Measurements from ENCODE around the gene KRT15. TPM values are rescaled to one million over a fixed set of nuclear protein-coding genes. Genes with fewer than 3 reads are reported as not detected.

KRT15 gene
- total and polyA plus RNA-seq, 2 of the 8 experiments (the other 6 are each of a cell fraction or from before 2014, with no cell fraction given): 0.11 to 0.13 TPM

Small RNAs within 50 kb of the gene (microRNA-seq; reads per million reads assigned to microRNA genes)
- gene MIR6510 (ENCODE audit: borderline microRNAs expressed in 2 of 2, borderline number of aligned reads in 2 of 2, borderline replicate concordance in 1 of 2): 0 reads per million in 2 experiments

Small RNAs within 50 kb of the gene (small RNA-seq; reads per million reads assigned to genes)
- gene RNU2-32P (ENCODE audit: insufficient read depth): not detected

Other genes starting within 250 kb of the KRT15 start
- not detected in 2 replicates for gene KRTAP9-7, start 243.2 kb downstream of the KRT15 start, total RNA-seq (2021; fragmentation: NEBNext Ultra II Directional; extraction: Animal tissue kit (Norgen Biotek cat#: 25700))
- not detected in 2 replicates for gene KRTAP9-7, start 243.2 kb downstream of the KRT15 start, polyA plus RNA-seq (2011; rRNA removed)
- not detected in 2 replicates for gene KRTAP29-1, start 216.0 kb downstream of the KRT15 start, total RNA-seq (2021; fragmentation: NEBNext Ultra II Directional; extraction: Animal tissue kit (Norgen Biotek cat#: 25700))
- gene KRTAP29-1, start 216.0 kb downstream of the KRT15 start, polyA plus RNA-seq (2011; rRNA removed): not detected in 2 replicates
- not detected in 2 replicates for gene KRTAP16-1, start 209.6 kb downstream of the KRT15 start, total RNA-seq (2021; fragmentation: NEBNext Ultra II Directional; extraction: Animal tissue kit (Norgen Biotek cat#: 25700))
- not detected in 2 replicates for gene KRTAP16-1, start 209.6 kb downstream of the KRT15 start, polyA plus RNA-seq (2011; rRNA removed)
- not detected in 2 replicates for gene KRTAP17-1, start 203.2 kb downstream of the KRT15 start, total RNA-seq (2021; fragmentation: NEBNext Ultra II Directional; extraction: Animal tissue kit (Norgen Biotek cat#: 25700))
- gene KRTAP17-1, start 203.2 kb downstream of the KRT15 start, polyA plus RNA-seq (2011; rRNA removed): not detected in 2 replicates
- not detected in 2 replicates for gene KRT33A, start 168.1 kb downstream of the KRT15 start, total RNA-seq (2021; fragmentation: NEBNext Ultra II Directional; extraction: Animal tissue kit (Norgen Biotek cat#: 25700))
- not detected in 2 replicates for gene KRT33A, start 168.1 kb downstream of the KRT15 start, polyA plus RNA-seq (2011; rRNA removed)
- not detected in 2 replicates for gene KRT33B, start 149.1 kb downstream of the KRT15 start, total RNA-seq (2021; fragmentation: NEBNext Ultra II Directional; extraction: Animal tissue kit (Norgen Biotek cat#: 25700))
- not detected in 2 replicates for gene KRT33B, start 149.1 kb downstream of the KRT15 start, polyA plus RNA-seq (2011; rRNA removed)
- not detected in 2 replicates for gene KRT34, start 136.6 kb downstream of the KRT15 start, total RNA-seq (2021; fragmentation: NEBNext Ultra II Directional; extraction: Animal tissue kit (Norgen Biotek cat#: 25700))
- not detected in 2 replicates for gene KRT34, start 136.6 kb downstream of the KRT15 start, polyA plus RNA-seq (2011; rRNA removed)
- gene KRT31, start 121.3 kb downstream of the KRT15 start, total RNA-seq (2021; fragmentation: NEBNext Ultra II Directional; extraction: Animal tissue kit (Norgen Biotek cat#: 25700)): not detected in 2 replicates
- gene KRT31, start 121.3 kb downstream of the KRT15 start, polyA plus RNA-seq (2011; rRNA removed): not detected in 2 replicates
- gene KRT37, start 94.3 kb downstream of the KRT15 start, total RNA-seq (2021; fragmentation: NEBNext Ultra II Directional; extraction: Animal tissue kit (Norgen Biotek cat#: 25700)): not detected in 2 replicates
- gene KRT37, start 94.3 kb downstream of the KRT15 start, polyA plus RNA-seq (2011; rRNA removed): not detected in 2 replicates
- not detected in 2 replicates for gene KRT38, start 77.9 kb downstream of the KRT15 start, total RNA-seq (2021; fragmentation: NEBNext Ultra II Directional; extraction: Animal tissue kit (Norgen Biotek cat#: 25700))
- not detected in 2 replicates for gene KRT38, start 77.9 kb downstream of the KRT15 start, polyA plus RNA-seq (2011; rRNA removed)
- not detected in 2 replicates for gene KRT32, start 51.5 kb downstream of the KRT15 start, total RNA-seq (2021; fragmentation: NEBNext Ultra II Directional; extraction: Animal tissue kit (Norgen Biotek cat#: 25700))
- gene KRT32, start 51.5 kb downstream of the KRT15 start, polyA plus RNA-seq (2011; rRNA removed): not detected in 2 replicates
- not detected in 2 replicates for gene KRT35, start 37.7 kb downstream of the KRT15 start, total RNA-seq (2021; fragmentation: NEBNext Ultra II Directional; extraction: Animal tissue kit (Norgen Biotek cat#: 25700))
- gene KRT35, start 37.7 kb downstream of the KRT15 start, polyA plus RNA-seq (2011; rRNA removed): not detected in 2 replicates
- gene KRT36, start 29.0 kb downstream of the KRT15 start, total RNA-seq (2021; fragmentation: NEBNext Ultra II Directional; extraction: Animal tissue kit (Norgen Biotek cat#: 25700)): not detected in 2 replicates
- gene KRT36, start 29.0 kb downstream of the KRT15 start, polyA plus RNA-seq (2011; rRNA removed): not detected in 2 replicates
- gene KRT13, start 13.3 kb downstream of the KRT15 start, total RNA-seq (2021; fragmentation: NEBNext Ultra II Directional; extraction: Animal tissue kit (Norgen Biotek cat#: 25700)): not detected in 2 replicates
- 0.09 and 0.17 TPM in 2 replicates for gene KRT13, start 13.3 kb downstream of the KRT15 start, polyA plus RNA-seq (2011; rRNA removed)
- gene KRT19, start 9.4 kb upstream of the KRT15 start, total RNA-seq (2021; fragmentation: NEBNext Ultra II Directional; extraction: Animal tissue kit (Norgen Biotek cat#: 25700)): 122 and 137 TPM in 2 replicates
- 120 and 192 TPM in 2 replicates for gene KRT19, start 9.4 kb upstream of the KRT15 start, polyA plus RNA-seq (2011; rRNA removed)
- not detected in 2 replicates for gene KRT9, start 53.2 kb upstream of the KRT15 start, total RNA-seq (2021; fragmentation: NEBNext Ultra II Directional; extraction: Animal tissue kit (Norgen Biotek cat#: 25700))
- gene KRT9, start 53.2 kb upstream of the KRT15 start, polyA plus RNA-seq (2011; rRNA removed): not detected in 2 replicates
- not detected in 2 replicates for gene KRT14, start 68.0 kb upstream of the KRT15 start, total RNA-seq (2021; fragmentation: NEBNext Ultra II Directional; extraction: Animal tissue kit (Norgen Biotek cat#: 25700))
- 0.13 and 0.35 TPM in 2 replicates for gene KRT14, start 68.0 kb upstream of the KRT15 start, polyA plus RNA-seq (2011; rRNA removed)
- not detected in 2 replicates for gene KRT16, start 93.9 kb upstream of the KRT15 start, total RNA-seq (2021; fragmentation: NEBNext Ultra II Directional; extraction: Animal tissue kit (Norgen Biotek cat#: 25700))
- gene KRT16, start 93.9 kb upstream of the KRT15 start, polyA plus RNA-seq (2011; rRNA removed): not detected in 2 replicates
- gene KRT17, start 105.7 kb upstream of the KRT15 start, total RNA-seq (2021; fragmentation: NEBNext Ultra II Directional; extraction: Animal tissue kit (Norgen Biotek cat#: 25700)): 0.36 and 0.50 TPM in 2 replicates
- 0.95 and 0.96 TPM in 2 replicates for gene KRT17, start 105.7 kb upstream of the KRT15 start, polyA plus RNA-seq (2011; rRNA removed)
- gene EIF1, start 170.0 kb upstream of the KRT15 start, total RNA-seq (2021; fragmentation: NEBNext Ultra II Directional; extraction: Animal tissue kit (Norgen Biotek cat#: 25700)): 528 and 539 TPM in 2 replicates
- gene EIF1, start 170.0 kb upstream of the KRT15 start, polyA plus RNA-seq (2011; rRNA removed): 89.3 and 175 TPM in 2 replicates
- gene GAST, start 193.4 kb upstream of the KRT15 start, total RNA-seq (2021; fragmentation: NEBNext Ultra II Directional; extraction: Animal tissue kit (Norgen Biotek cat#: 25700)): not detected in 2 replicates
- gene GAST, start 193.4 kb upstream of the KRT15 start, polyA plus RNA-seq (2011; rRNA removed): not detected in 2 replicates
- gene HAP1, start 215.8 kb upstream of the KRT15 start, total RNA-seq (2021; fragmentation: NEBNext Ultra II Directional; extraction: Animal tissue kit (Norgen Biotek cat#: 25700)): 3.6 and 3.8 TPM in 2 replicates
- gene HAP1, start 215.8 kb upstream of the KRT15 start, polyA plus RNA-seq (2011; rRNA removed): 2.3 and 3.4 TPM in 2 replicates